K562 (cell line): ENCODE data around the gene CGGBP1. TPM values are rescaled to one million over a fixed set of nuclear protein-coding genes. Genes with fewer than 3 reads are reported as not detected.

ENCODE experiments used
- ATF1 ChIP-seq, 2 experiments: fragments of 450-650 bp in 1 of 2; IDR thresholded peaks; 2 replicates each; pipeline ENCODE4 v1.6.1; 2016; ENCODE audit warnings: missing compliant biosample characterization in 1 of 2, missing genetic modification characterization in 1 of 2
- CEBPG ChIP-seq, 3 experiments: fragments of 200-800 bp in 1 of 3; sonication (Bioruptor generic) in 1 of 3; sonication (generic) in 1 of 3; formaldehyde crosslinking in 1 of 3; IDR thresholded peaks in 2 of 3; conservative IDR thresholded peaks in 1 of 3; 2 replicates each; pipeline versions ENCODE4 v1.6.1 to v1.8.0; 2016 to 2022; ENCODE audit warnings: missing compliant biosample characterization in 2 of 3, missing genetic modification characterization in 2 of 3, mild to moderate bottlenecking in 1 of 3, missing genetic modification reagents in 1 of 3
- FOXA1 ChIP-seq: fragments of 450-650 bp; IDR thresholded peaks from 2 replicates; pipeline ENCODE4 v1.6.1; 2016; ENCODE audit warnings: mild to moderate bottlenecking, borderline replicate concordance
- FOXP1 ChIP-seq: sonication (generic); formaldehyde crosslinking; IDR thresholded peaks from 2 replicates; pipeline ENCODE4 v1.8.0; 2022; ENCODE audit warnings: mild to moderate bottlenecking, missing genetic modification reagents
- IRF2 ChIP-seq: sonication (generic); formaldehyde crosslinking; IDR thresholded peaks from 2 replicates; pipeline ENCODE4 v1.8.1; 2022; ENCODE audit warnings: mild to moderate bottlenecking, missing genetic modification reagents
- KDM1A ChIP-seq, 2 experiments: fragments of 450-650 bp; IDR thresholded peaks; 2 replicates each; pipeline ENCODE4 v1.6.1; 2016; ENCODE audit warnings: mild to moderate bottlenecking in 2 of 2
- MCM3 ChIP-seq: fragments of 450-650 bp; IDR thresholded peaks from 2 replicates; pipeline ENCODE4 v1.6.1; 2016
- NCOA4 ChIP-seq: fragments of 450-650 bp; IDR thresholded peaks from 2 replicates; pipeline ENCODE4 v1.6.1; 2018; ENCODE audit warnings: mild to moderate bottlenecking; ENCODE audit not compliant: partially characterized antibody
- SRF ChIP-seq, 2 experiments: fragments of 250-450, 450-650 bp in 1 of 2; sonication (Bioruptor Pico) in 1 of 2; sonication (generic) in 1 of 2; formaldehyde crosslinking; IDR thresholded peaks; 2 replicates each; pipeline versions ENCODE4 v1.5.0 to v1.5.1; 2020 to 2022; ENCODE audit warnings: mild to moderate bottlenecking in 1 of 2, missing genetic modification reagents in 1 of 2
- TEAD4 ChIP-seq, 2 experiments: sonication (generic) in 1 of 2; formaldehyde crosslinking in 1 of 2; IDR thresholded peaks; 2 replicates each; pipeline versions ENCODE4 v1.6.1 to v1.8.0; 2012 to 2022; ENCODE audit warnings: borderline replicate concordance in 1 of 2, inconsistent platforms in 1 of 2, low read length in 1 of 2, mild to moderate bottlenecking in 1 of 2, missing genetic modification reagents in 1 of 2
- TSHZ1 ChIP-seq: fragments of 250-450 bp; sonication (Bioruptor Pico); IDR thresholded peaks from 2 replicates; pipeline ENCODE4 v1.4.0; 2020; ENCODE audit warnings: mild to moderate bottlenecking, moderate library complexity
- polyA plus RNA-seq, 8 experiments: library from polyadenylated mRNA; depleted of rRNA in 4 of 8; stranded (reverse) in 5 of 8; unstranded in 3 of 8; fragments of >200 nt; fragmentation: Nextera tagmentation in 2 of 8; fragmentation: Illumina TruSeq in 1 of 8; extraction: Ambion mirVana in 2 of 8; extraction: Trizol in 1 of 8; gene quantifications; 2 replicates each; pipeline versions ENCODE4 v1.2.1 to v1.2.3, GENCODE V29; 2011 to 2014; ENCODE audit warnings: inconsistent platforms in 1 of 8, missing spikeins in 1 of 8
- total RNA-seq, 7 experiments: library from RNA; depleted of rRNA in 6 of 7; stranded (reverse); fragments of >200 nt in 6 of 7; fragmentation: Illumina TruSeq in 2 of 7; extraction: Trizol in 2 of 7; gene quantifications; 2 replicates each; pipeline versions ENCODE4 v1.2.1 to v1.2.3, GENCODE V29; 2011 to 2021; ENCODE audit warnings: low replicate concordance in 1 of 7
- TF ChIP-seq, protein P1 (sequence below): sonication (generic); formaldehyde crosslinking; IDR thresholded peaks from 2 replicates; pipeline ENCODE4 v1.8.0; 2022; ENCODE audit warnings: mild to moderate bottlenecking, missing genetic modification reagents
- TF ChIP-seq, protein P2 (sequence below): sonication (generic); formaldehyde crosslinking; IDR thresholded peaks from 2 replicates; pipeline ENCODE4 v1.8.1; 2023; ENCODE audit warnings: missing genetic modification reagents, mild to moderate bottlenecking, borderline replicate concordance

CGGBP1 gene
- total and polyA plus RNA-seq, 9 of the 15 experiments (the other 6 are each of a cell fraction or from before 2014, with no cell fraction given): 14.4 to 47.8 (median 37.8) TPM

GRCh38 chr3:88034491-88035275 lies 24.1 kb downstream of the CGGBP1 start (continued):
- TF ChIP-seq TEAD4 (IDR thresholded peaks at IDR 0.05; ENCODE audit: low read length) (peak; percentile 51), TEAD4 (CRISPR knock-in tag; IDR thresholded peaks at IDR 0.05; ENCODE audit: borderline replicate concordance) (no peak), TSHZ1 (CRISPR knock-in tag) (no peak), FOXP1 (CRISPR knock-in tag) (no peak), IRF2 (no peak), ATF1 (CRISPR knock-in tag; IDR thresholded peaks at IDR 0.05) (no peak), ATF1 (tag; IDR thresholded peaks at IDR 0.05) (no peak), CEBPG (CRISPR knock-in tag; IDR thresholded peaks at IDR 0.05) (no peak), CEBPG (tag; conservative IDR thresholded peaks at IDR 0.05 in 1 of 2, IDR thresholded peaks at IDR 0.05 in 1 of 2) (no peak), SRF (CRISPR knock-in tag; IDR thresholded peaks at IDR 0.05) (no peak), NCOA4 (no peak), KDM1A (IDR thresholded peaks at IDR 0.05) (no peak), MCM3 (no peak), FOXA1 (no peak)
- TF ChIP-seq, protein P1, sequence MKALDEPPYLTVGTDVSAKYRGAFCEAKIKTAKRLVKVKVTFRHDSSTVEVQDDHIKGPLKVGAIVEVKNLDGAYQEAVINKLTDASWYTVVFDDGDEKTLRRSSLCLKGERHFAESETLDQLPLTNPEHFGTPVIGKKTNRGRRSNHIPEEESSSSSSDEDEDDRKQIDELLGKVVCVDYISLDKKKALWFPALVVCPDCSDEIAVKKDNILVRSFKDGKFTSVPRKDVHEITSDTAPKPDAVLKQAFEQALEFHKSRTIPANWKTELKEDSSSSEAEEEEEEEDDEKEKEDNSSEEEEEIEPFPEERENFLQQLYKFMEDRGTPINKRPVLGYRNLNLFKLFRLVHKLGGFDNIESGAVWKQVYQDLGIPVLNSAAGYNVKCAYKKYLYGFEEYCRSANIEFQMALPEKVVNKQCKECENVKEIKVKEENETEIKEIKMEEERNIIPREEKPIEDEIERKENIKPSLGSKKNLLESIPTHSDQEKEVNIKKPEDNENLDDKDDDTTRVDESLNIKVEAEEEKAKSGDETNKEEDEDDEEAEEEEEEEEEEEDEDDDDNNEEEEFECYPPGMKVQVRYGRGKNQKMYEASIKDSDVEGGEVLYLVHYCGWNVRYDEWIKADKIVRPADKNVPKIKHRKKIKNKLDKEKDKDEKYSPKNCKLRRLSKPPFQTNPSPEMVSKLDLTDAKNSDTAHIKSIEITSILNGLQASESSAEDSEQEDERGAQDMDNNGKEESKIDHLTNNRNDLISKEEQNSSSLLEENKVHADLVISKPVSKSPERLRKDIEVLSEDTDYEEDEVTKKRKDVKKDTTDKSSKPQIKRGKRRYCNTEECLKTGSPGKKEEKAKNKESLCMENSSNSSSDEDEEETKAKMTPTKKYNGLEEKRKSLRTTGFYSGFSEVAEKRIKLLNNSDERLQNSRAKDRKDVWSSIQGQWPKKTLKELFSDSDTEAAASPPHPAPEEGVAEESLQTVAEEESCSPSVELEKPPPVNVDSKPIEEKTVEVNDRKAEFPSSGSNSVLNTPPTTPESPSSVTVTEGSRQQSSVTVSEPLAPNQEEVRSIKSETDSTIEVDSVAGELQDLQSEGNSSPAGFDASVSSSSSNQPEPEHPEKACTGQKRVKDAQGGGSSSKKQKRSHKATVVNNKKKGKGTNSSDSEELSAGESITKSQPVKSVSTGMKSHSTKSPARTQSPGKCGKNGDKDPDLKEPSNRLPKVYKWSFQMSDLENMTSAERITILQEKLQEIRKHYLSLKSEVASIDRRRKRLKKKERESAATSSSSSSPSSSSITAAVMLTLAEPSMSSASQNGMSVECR (CRISPR knock-in tag): no peak
- TF ChIP-seq, protein P2, sequence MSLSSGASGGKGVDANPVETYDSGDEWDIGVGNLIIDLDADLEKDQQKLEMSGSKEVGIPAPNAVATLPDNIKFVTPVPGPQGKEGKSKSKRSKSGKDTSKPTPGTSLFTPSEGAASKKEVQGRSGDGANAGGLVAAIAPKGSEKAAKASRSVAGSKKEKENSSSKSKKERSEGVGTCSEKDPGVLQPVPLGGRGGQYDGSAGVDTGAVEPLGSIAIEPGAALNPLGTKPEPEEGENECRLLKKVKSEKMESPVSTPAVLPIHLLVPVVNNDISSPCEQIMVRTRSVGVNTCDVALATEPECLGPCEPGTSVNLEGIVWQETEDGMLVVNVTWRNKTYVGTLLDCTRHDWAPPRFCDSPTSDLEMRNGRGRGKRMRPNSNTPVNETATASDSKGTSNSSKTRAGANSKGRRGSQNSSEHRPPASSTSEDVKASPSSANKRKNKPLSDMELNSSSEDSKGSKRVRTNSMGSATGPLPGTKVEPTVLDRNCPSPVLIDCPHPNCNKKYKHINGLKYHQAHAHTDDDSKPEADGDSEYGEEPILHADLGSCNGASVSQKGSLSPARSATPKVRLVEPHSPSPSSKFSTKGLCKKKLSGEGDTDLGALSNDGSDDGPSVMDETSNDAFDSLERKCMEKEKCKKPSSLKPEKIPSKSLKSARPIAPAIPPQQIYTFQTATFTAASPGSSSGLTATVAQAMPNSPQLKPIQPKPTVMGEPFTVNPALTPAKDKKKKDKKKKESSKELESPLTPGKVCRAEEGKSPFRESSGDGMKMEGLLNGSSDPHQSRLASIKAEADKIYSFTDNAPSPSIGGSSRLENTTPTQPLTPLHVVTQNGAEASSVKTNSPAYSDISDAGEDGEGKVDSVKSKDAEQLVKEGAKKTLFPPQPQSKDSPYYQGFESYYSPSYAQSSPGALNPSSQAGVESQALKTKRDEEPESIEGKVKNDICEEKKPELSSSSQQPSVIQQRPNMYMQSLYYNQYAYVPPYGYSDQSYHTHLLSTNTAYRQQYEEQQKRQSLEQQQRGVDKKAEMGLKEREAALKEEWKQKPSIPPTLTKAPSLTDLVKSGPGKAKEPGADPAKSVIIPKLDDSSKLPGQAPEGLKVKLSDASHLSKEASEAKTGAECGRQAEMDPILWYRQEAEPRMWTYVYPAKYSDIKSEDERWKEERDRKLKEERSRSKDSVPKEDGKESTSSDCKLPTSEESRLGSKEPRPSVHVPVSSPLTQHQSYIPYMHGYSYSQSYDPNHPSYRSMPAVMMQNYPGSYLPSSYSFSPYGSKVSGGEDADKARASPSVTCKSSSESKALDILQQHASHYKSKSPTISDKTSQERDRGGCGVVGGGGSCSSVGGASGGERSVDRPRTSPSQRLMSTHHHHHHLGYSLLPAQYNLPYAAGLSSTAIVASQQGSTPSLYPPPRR (CRISPR knock-in tag): no peak
